ENCODE data around the gene DCC. TPM values are rescaled to one million over a fixed set of nuclear protein-coding genes. Genes with fewer than 3 reads are reported as not detected.

The DCC gene
- total and polyA plus RNA-seq, 5 donors from 2014 or later, result not detected

GRCh38 chr18:52953387-52953786 is 613.4 kb downstream of the DCC start:
- no peak for DNase-seq
- no peaks in the 10 kb centered on the region for H3K4me1 ChIP-seq (ENCODE audit: control insufficient read depth, insufficient read depth, low read length, poor library complexity, severe bottlenecking)
- Mint-ChIP-seq H3K9me3 (peaks cover 0 to 7% (median 4%) of the 10 kb centered on the region in 7 donors), H3K27ac (no peak overlapping the region), H3K27me3 (no peaks in the 10 kb centered on the region), H3K36me3 (no peaks in the 10 kb centered on the region), H3K4me1 (no peaks in the 10 kb centered on the region), H3K4me3 (no peak overlapping the region)
- no peak for ATAC-seq (ENCODE audit: low read depth in 2 of 2)
- no peaks in the 10 kb centered on the region for H3K9me3 ChIP-seq (ENCODE audit: control insufficient read depth in 2 of 2, low read length in 2 of 2)
- H3K36me3 ChIP-seq (ENCODE audit: control insufficient read depth, insufficient read depth, low read length), result no peaks in the 10 kb centered on the region
- H3K27ac ChIP-seq (ENCODE audit: insufficient read depth, low read length, poor library complexity, severe bottlenecking), result no peak overlapping the region
- no peak overlapping the region for H3K4me3 ChIP-seq (ENCODE audit: low read depth, low read length)
- no peaks in the 10 kb centered on the region for H3K27me3 ChIP-seq (ENCODE audit: control insufficient read depth, insufficient read depth, low read length)

- Mint-ChIP-seq H3K27ac (no peak overlapping the region), H3K4me3 (no peak overlapping the region), H3K9me3 (peaks cover 0 to 11% (median 6%) of the 10 kb centered on the region in 7 donors), H3K36me3 (no peaks in the 10 kb centered on the region), H3K4me1 (no peaks in the 10 kb centered on the region), H3K27me3 (no peaks in the 10 kb centered on the region)
- DNase-seq, result no peak
- Histone ChIP-seq H3K27me3 (ENCODE audit: control insufficient read depth, insufficient read depth, low read length) (no peaks in the 10 kb centered on the region), H3K9me3 (ENCODE audit: control insufficient read depth in 2 of 2, low read length in 2 of 2) (no peaks in the 10 kb centered on the region), H3K27ac (ENCODE audit: insufficient read depth, low read length, poor library complexity, severe bottlenecking) (no peak overlapping the region), H3K36me3 (ENCODE audit: control insufficient read depth, insufficient read depth, low read length) (no peaks in the 10 kb centered on the region), H3K4me1 (ENCODE audit: control insufficient read depth, insufficient read depth, low read length, poor library complexity, severe bottlenecking) (no peaks in the 10 kb centered on the region), H3K4me3 (ENCODE audit: low read depth, low read length) (no peak overlapping the region)
- ATAC-seq (ENCODE audit: low read depth in 2 of 2), result no peak
Observed at GRCh38 chr18:52963481-52963880, 623.5 kb downstream of the DCC start.

DNA sequence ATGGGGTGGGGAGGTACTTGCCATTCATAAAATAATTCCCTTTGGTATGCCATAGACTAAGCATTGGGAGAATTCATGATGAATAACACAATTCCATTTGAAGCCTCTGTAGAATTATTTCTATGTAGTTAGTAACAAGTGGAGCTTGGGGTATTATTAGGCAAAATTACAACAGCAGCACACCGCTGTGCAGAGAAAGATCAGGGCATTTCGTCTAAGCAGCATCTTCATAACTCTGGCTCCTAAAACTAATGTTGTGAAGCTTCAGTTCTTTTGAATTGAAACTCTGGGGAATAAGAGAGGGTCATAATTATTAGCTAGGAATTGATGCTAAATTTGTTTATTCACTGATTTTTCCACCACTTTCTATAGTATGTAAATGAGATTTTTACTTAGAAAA is 630.7 kb downstream of the DCC start:
- H3K36me3 Mint-ChIP-seq, result no peaks in the 10 kb centered on the region
- H3K4me1 ChIP-seq (ENCODE audit: control insufficient read depth, insufficient read depth, low read length, poor library complexity, severe bottlenecking), result no peaks in the 10 kb centered on the region
- no peak overlapping the region for H3K27ac Mint-ChIP-seq
- no peaks in the 10 kb centered on the region for H3K27me3 Mint-ChIP-seq
- DNase-seq (no peak), ATAC-seq (ENCODE audit: low read depth in 2 of 2) (no peak)
- no peak overlapping the region for H3K27ac ChIP-seq (ENCODE audit: insufficient read depth, low read length, poor library complexity, severe bottlenecking)
- peaks cover 0 to 3% of the 10 kb centered on the region in 2 experiments for H3K9me3 ChIP-seq (ENCODE audit: control insufficient read depth in 2 of 2, low read length in 2 of 2)
- peaks cover 0 to 6% (median 0%) of the 10 kb centered on the region in 4 donors for H3K4me1 Mint-ChIP-seq
- H3K9me3 Mint-ChIP-seq, result peaks cover 3 to 16% (median 6%) of the 10 kb centered on the region in 7 donors
- H3K4me3 Mint-ChIP-seq, result peak overlapping the region in 1 of 4 donors; percentile 84
- H3K4me3 ChIP-seq (ENCODE audit: low read depth, low read length), result no peak overlapping the region
- H3K27me3 ChIP-seq (ENCODE audit: control insufficient read depth, insufficient read depth, low read length), result no peaks in the 10 kb centered on the region
- H3K36me3 ChIP-seq (ENCODE audit: control insufficient read depth, insufficient read depth, low read length), result no peaks in the 10 kb centered on the region

GRCh38 chr18:52971097-52971496 is 631.1 kb downstream of the DCC start:
- no peak for ATAC-seq (ENCODE audit: low read depth in 2 of 2)
- Mint-ChIP-seq H3K9me3 (peaks cover 2 to 12% (median 6%) of the 10 kb centered on the region in 7 donors), H3K4me1 (peaks cover 0 to 6% (median 0%) of the 10 kb centered on the region in 4 donors), H3K27me3 (no peaks in the 10 kb centered on the region), H3K27ac (no peak overlapping the region), H3K36me3 (no peaks in the 10 kb centered on the region), H3K4me3 (no peak overlapping the region)
- Histone ChIP-seq H3K4me1 (ENCODE audit: control insufficient read depth, insufficient read depth, low read length, poor library complexity, severe bottlenecking) (no peaks in the 10 kb centered on the region), H3K27ac (ENCODE audit: insufficient read depth, low read length, poor library complexity, severe bottlenecking) (no peak overlapping the region), H3K27me3 (ENCODE audit: control insufficient read depth, insufficient read depth, low read length) (no peaks in the 10 kb centered on the region), H3K36me3 (ENCODE audit: control insufficient read depth, insufficient read depth, low read length) (no peaks in the 10 kb centered on the region), H3K9me3 (ENCODE audit: control insufficient read depth in 2 of 2, low read length in 2 of 2) (peaks cover 0 to 3% of the 10 kb centered on the region in 2 experiments), H3K4me3 (ENCODE audit: low read depth, low read length) (no peak overlapping the region)
- DNase-seq, result no peak

DNA sequence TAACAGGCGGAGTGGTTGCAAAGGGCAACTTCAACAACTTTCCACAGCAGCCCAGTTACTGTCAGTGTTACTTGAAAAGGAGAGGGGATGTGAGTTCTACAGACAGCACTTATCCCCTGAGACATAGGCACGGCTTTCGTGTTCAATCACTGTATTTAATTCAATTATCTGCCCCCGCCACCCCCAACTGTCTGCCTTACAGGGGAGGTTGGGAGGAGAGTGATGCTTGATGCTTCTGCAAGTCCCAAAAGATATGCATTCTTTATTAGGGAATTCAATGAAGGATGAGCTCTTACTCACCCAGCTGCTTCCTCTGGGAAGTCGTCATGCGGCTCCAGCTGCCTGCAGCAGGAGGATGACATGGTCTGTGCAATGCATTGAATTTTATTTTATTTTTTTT is 639.9 kb downstream of the DCC start:
- H3K27me3 ChIP-seq (ENCODE audit: control insufficient read depth, insufficient read depth, low read length), result no peaks in the 10 kb centered on the region
- DNase-seq, result no peak
- H3K9me3 ChIP-seq (ENCODE audit: control insufficient read depth in 2 of 2, low read length in 2 of 2), result peaks cover 0 to 2% of the 10 kb centered on the region in 2 experiments
- no peaks in the 10 kb centered on the region for H3K4me1 Mint-ChIP-seq
- no peak overlapping the region for H3K4me3 ChIP-seq (ENCODE audit: low read depth, low read length)
- ATAC-seq (ENCODE audit: low read depth in 2 of 2), result no peak
- H3K27ac Mint-ChIP-seq, result no peak overlapping the region
- no peak overlapping the region for H3K27ac ChIP-seq (ENCODE audit: insufficient read depth, low read length, poor library complexity, severe bottlenecking)
- H3K9me3 Mint-ChIP-seq, result peaks cover 0 to 10% (median 5%) of the 10 kb centered on the region in 7 donors
- H3K4me3 Mint-ChIP-seq, result no peak overlapping the region
- H3K36me3 ChIP-seq (ENCODE audit: control insufficient read depth, insufficient read depth, low read length), result no peaks in the 10 kb centered on the region
- H3K36me3 Mint-ChIP-seq, result no peaks in the 10 kb centered on the region
- no peaks in the 10 kb centered on the region for H3K4me1 ChIP-seq (ENCODE audit: control insufficient read depth, insufficient read depth, low read length, poor library complexity, severe bottlenecking)
- no peaks in the 10 kb centered on the region for H3K27me3 Mint-ChIP-seq

DNA sequence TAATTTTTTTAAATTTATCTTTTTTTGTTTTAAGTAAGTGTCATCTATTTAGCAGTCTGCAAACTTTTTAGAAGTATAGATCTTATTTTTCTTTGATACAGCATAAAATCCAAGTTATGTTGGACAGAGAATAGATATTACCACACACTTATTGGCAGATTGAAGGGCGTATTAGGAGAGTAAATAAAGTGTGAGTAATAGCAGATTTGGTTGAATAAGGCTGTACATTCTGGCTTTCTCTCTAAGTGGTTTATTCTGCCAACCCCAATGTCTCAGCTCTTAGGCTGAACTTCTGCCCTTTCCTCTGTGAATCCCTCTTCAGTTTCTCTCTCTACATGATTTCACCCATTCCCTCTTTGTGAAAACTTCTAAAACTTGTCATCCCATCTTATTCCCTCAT is 651.2 kb downstream of the DCC start:
- DNase-seq (no peak), ATAC-seq (ENCODE audit: low read depth in 2 of 2) (no peak)
- Mint-ChIP-seq H3K4me1 (no peaks in the 10 kb centered on the region), H3K36me3 (no peaks in the 10 kb centered on the region), H3K27me3 (no peaks in the 10 kb centered on the region), H3K9me3 (peaks cover 0 to 18% (median 4%) of the 10 kb centered on the region in 7 donors), H3K4me3 (no peak overlapping the region), H3K27ac (no peak overlapping the region)
- no peak overlapping the region for H3K27ac ChIP-seq (ENCODE audit: insufficient read depth, low read length, poor library complexity, severe bottlenecking)
- no peaks in the 10 kb centered on the region for H3K27me3 ChIP-seq (ENCODE audit: control insufficient read depth, insufficient read depth, low read length)
- no peak overlapping the region for H3K4me3 ChIP-seq (ENCODE audit: low read depth, low read length)
- H3K9me3 ChIP-seq (ENCODE audit: control insufficient read depth in 2 of 2, low read length in 2 of 2), result no peaks in the 10 kb centered on the region
- no peaks in the 10 kb centered on the region for H3K4me1 ChIP-seq (ENCODE audit: control insufficient read depth, insufficient read depth, low read length, poor library complexity, severe bottlenecking)
- H3K36me3 ChIP-seq (ENCODE audit: control insufficient read depth, insufficient read depth, low read length), result no peaks in the 10 kb centered on the region

GRCh38 chr18:52992041-52992440 is 652.0 kb downstream of the DCC start:
- Mint-ChIP-seq H3K27ac (no peak overlapping the region), H3K4me3 (no peak overlapping the region), H3K36me3 (no peaks in the 10 kb centered on the region), H3K4me1 (no peaks in the 10 kb centered on the region), H3K27me3 (no peaks in the 10 kb centered on the region), H3K9me3 (peaks cover 2 to 20% (median 4%) of the 10 kb centered on the region in 7 donors)
- no peaks in the 10 kb centered on the region for H3K36me3 ChIP-seq (ENCODE audit: control insufficient read depth, insufficient read depth, low read length)
- H3K4me3 ChIP-seq (ENCODE audit: low read depth, low read length), result no peak overlapping the region
- no peak for DNase-seq
- ATAC-seq (ENCODE audit: low read depth in 2 of 2), result no peak
- no peaks in the 10 kb centered on the region for H3K4me1 ChIP-seq (ENCODE audit: control insufficient read depth, insufficient read depth, low read length, poor library complexity, severe bottlenecking)
- H3K27me3 ChIP-seq (ENCODE audit: control insufficient read depth, insufficient read depth, low read length), result no peaks in the 10 kb centered on the region
- no peaks in the 10 kb centered on the region for H3K9me3 ChIP-seq (ENCODE audit: control insufficient read depth in 2 of 2, low read length in 2 of 2)
- H3K27ac ChIP-seq (ENCODE audit: insufficient read depth, low read length, poor library complexity, severe bottlenecking), result no peak overlapping the region

DNA sequence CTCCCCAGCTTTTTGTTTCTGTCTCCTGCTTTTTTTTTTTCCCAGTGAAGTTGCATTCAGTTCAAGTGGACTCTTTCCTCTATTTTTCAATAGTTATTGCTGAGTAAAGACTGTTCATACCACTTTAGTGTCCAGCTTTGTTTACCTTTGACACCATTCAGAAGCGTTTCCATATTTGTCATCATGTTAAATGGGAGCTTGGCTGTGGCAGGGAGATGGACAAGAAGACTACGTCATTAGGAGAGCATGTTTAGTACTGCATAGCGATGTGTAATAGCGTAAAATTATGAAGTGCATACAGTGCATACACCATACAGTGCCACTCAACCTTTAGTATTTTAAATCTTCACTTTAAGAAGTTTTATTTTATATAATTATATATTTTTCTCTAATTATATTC is 655.9 kb downstream of the DCC start:
- ATAC-seq (ENCODE audit: low read depth in 2 of 2), result no peak

More for the DNA sequence above, 655.9 kb downstream of the DCC start:
- no peak overlapping the region for H3K4me3 ChIP-seq (ENCODE audit: low read depth, low read length)
- H3K9me3 ChIP-seq (ENCODE audit: control insufficient read depth in 2 of 2, low read length in 2 of 2), result no peaks in the 10 kb centered on the region
- no peak overlapping the region for H3K27ac Mint-ChIP-seq
- no peaks in the 10 kb centered on the region for H3K27me3 ChIP-seq (ENCODE audit: control insufficient read depth, insufficient read depth, low read length)
- no peaks in the 10 kb centered on the region for H3K4me1 Mint-ChIP-seq
- H3K36me3 ChIP-seq (ENCODE audit: control insufficient read depth, insufficient read depth, low read length), result no peaks in the 10 kb centered on the region
- H3K4me1 ChIP-seq (ENCODE audit: control insufficient read depth, insufficient read depth, low read length, poor library complexity, severe bottlenecking), result no peaks in the 10 kb centered on the region
- peaks cover 3 to 10% (median 5%) of the 10 kb centered on the region in 7 donors for H3K9me3 Mint-ChIP-seq
- no peak overlapping the region for H3K27ac ChIP-seq (ENCODE audit: insufficient read depth, low read length, poor library complexity, severe bottlenecking)
- no peaks in the 10 kb centered on the region for H3K27me3 Mint-ChIP-seq
- no peak overlapping the region for H3K4me3 Mint-ChIP-seq
- no peaks in the 10 kb centered on the region for H3K36me3 Mint-ChIP-seq
- no peak for DNase-seq
